Osteoblast (primary cell): ENCODE measurements around the gene STON1. TPM values are rescaled to one million over a fixed set of nuclear protein-coding genes. Genes with fewer than 3 reads are reported as not detected.
A peak's percentile ranks its signal among the peaks of the same experiment; 100 is the strongest.

ENCODE experiments used
- DNase-seq: peaks from one replicate; pipeline ENCODE4 v3.0.0; 2011; ENCODE audit warnings: low spot score, mixed read lengths; ENCODE audit not compliant: insufficient read length; ENCODE audit errors: missing footprints
- H2AFZ ChIP-seq: 2 replicates; pipeline ENCODE4 v1.6.0; 2011; ENCODE audit warnings: mild to moderate bottlenecking, low read length
- H3K27ac ChIP-seq: 2 replicates; pipeline ENCODE4 v1.5.1; 2011; ENCODE audit warnings: mild to moderate bottlenecking, low read depth, low read length, moderate library complexity
- H3K27me3 ChIP-seq: 2 replicates; pipeline ENCODE4 v1.6.0; 2012; ENCODE audit warnings: mild to moderate bottlenecking, control low read depth, inconsistent platforms, low read length, moderate library complexity; ENCODE audit not compliant: insufficient read depth
- H3K36me3 ChIP-seq: 2 replicates; pipeline ENCODE4 v1.5.1; 2011; ENCODE audit warnings: mild to moderate bottlenecking, low read length, control low read depth, moderate library complexity; ENCODE audit not compliant: insufficient read depth
- H3K4me1 ChIP-seq: 2 replicates; pipeline ENCODE4 v1.5.1; 2011; ENCODE audit warnings: mild to moderate bottlenecking, low read length, control low read depth, moderate library complexity; ENCODE audit not compliant: insufficient read depth
- H3K4me2 ChIP-seq: 2 replicates; pipeline ENCODE4 v1.6.0; 2011; ENCODE audit warnings: mild to moderate bottlenecking, low read length; ENCODE audit not compliant: insufficient read depth
- H3K4me3 ChIP-seq: fragments of 200-600 bp; sonication (generic); 3 replicates; pipeline ENCODE4 v1.5.1; 2012; ENCODE audit warnings: mild to moderate bottlenecking, low read length, inconsistent platforms; ENCODE audit not compliant: insufficient read depth
- H3K79me2 ChIP-seq: 2 replicates; pipeline ENCODE4 v1.6.0; 2012; ENCODE audit warnings: mild to moderate bottlenecking, low read length, control low read depth, inconsistent platforms; ENCODE audit not compliant: insufficient read depth
- H3K9me3 ChIP-seq: 2 replicates; pipeline ENCODE4 v1.5.1; 2011; ENCODE audit warnings: low read depth, low read length, control low read depth
- H4K20me1 ChIP-seq: 2 replicates; pipeline ENCODE4 v1.6.0; 2012; ENCODE audit warnings: mild to moderate bottlenecking, low read length, control low read depth; ENCODE audit not compliant: insufficient read depth
- total RNA-seq: library from RNA; depleted of rRNA; stranded (reverse); fragments of >200 nt; gene quantifications from 2 replicates; pipeline ENCODE4 v1.2.3, GENCODE V29; 2012
- TF ChIP-seq, protein P1 (sequence below): IDR thresholded peaks from 2 replicates; pipeline ENCODE4 v1.5.1; 2011; ENCODE audit warnings: mild to moderate bottlenecking, low read depth, low read length, moderate library complexity; ENCODE audit errors: extremely low read depth

Gene STON1
- total RNA-seq, 1 donor: 15.9 TPM

DNA sequence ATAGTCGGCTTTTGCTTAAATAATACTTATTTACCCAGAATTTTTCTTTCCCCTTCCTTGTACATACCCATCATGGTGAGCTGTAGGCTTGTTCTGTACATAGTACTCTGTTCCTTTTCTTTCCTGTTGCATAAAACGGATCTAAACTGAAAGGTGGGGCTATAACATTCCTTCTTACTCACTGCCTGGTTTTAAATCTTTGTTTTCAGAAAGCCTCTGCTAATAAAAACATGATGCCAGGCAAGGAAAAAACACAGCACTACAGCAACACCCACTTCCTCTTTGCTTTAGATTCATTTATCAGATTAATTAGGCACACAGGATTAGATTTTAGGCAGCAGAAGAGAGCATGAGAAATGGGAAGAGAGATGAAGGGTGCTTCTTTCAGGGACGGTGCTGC is 19.6 kb upstream of the STON1 start:
- no peaks in the 10 kb centered on the region for H3K9me3 ChIP-seq
- H3K36me3 ChIP-seq: peaks cover 7% of the 10 kb centered on the region
- peak overlapping the region; percentile 76 for H3K27ac ChIP-seq
- peak overlapping the region; percentile 35 for H3K4me2 ChIP-seq
- TF ChIP-seq, protein P1, sequence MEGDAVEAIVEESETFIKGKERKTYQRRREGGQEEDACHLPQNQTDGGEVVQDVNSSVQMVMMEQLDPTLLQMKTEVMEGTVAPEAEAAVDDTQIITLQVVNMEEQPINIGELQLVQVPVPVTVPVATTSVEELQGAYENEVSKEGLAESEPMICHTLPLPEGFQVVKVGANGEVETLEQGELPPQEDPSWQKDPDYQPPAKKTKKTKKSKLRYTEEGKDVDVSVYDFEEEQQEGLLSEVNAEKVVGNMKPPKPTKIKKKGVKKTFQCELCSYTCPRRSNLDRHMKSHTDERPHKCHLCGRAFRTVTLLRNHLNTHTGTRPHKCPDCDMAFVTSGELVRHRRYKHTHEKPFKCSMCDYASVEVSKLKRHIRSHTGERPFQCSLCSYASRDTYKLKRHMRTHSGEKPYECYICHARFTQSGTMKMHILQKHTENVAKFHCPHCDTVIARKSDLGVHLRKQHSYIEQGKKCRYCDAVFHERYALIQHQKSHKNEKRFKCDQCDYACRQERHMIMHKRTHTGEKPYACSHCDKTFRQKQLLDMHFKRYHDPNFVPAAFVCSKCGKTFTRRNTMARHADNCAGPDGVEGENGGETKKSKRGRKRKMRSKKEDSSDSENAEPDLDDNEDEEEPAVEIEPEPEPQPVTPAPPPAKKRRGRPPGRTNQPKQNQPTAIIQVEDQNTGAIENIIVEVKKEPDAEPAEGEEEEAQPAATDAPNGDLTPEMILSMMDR: no peak
- H3K4me1 ChIP-seq: peaks cover 28% of the 10 kb centered on the region
- peak overlapping the region; percentile 11 for H2AFZ ChIP-seq
- DNase-seq: peak; percentile 88
- H3K27me3 ChIP-seq: no peaks in the 10 kb centered on the region
- no peak overlapping the region for H3K4me3 ChIP-seq
- H3K79me2 ChIP-seq: no peaks in the 10 kb centered on the region
- H4K20me1 ChIP-seq: no peaks in the 10 kb centered on the region

- TF ChIP-seq, protein P1: no peak
- Histone ChIP-seq H3K27ac (no peak overlapping the region), H3K27me3 (no peaks in the 10 kb centered on the region), H3K36me3 (peaks cover 8% of the 10 kb centered on the region), H3K9me3 (no peaks in the 10 kb centered on the region), H2AFZ (no peak overlapping the region), H3K4me2 (no peak overlapping the region), H3K4me3 (no peak overlapping the region), H3K4me1 (peaks cover 28% of the 10 kb centered on the region), H4K20me1 (no peaks in the 10 kb centered on the region), H3K79me2 (no peaks in the 10 kb centered on the region)
- DNase-seq: no peak
These were observed 18.0 kb upstream of the STON1 start for GRCh38 chr2:48511849-48512470.

GRCh38 chr2:48512571-48512970 is 17.4 kb upstream of the STON1 start:
- TF ChIP-seq, protein P1: no peak
- no peak overlapping the region for H2AFZ ChIP-seq
- H3K4me2 ChIP-seq: no peak overlapping the region
- peaks cover 8% of the 10 kb centered on the region for H3K36me3 ChIP-seq
- H3K9me3 ChIP-seq: no peaks in the 10 kb centered on the region
- no peak overlapping the region for H3K27ac ChIP-seq
- peaks cover 28% of the 10 kb centered on the region for H3K4me1 ChIP-seq
- DNase-seq: no peak
- no peaks in the 10 kb centered on the region for H4K20me1 ChIP-seq
- H3K4me3 ChIP-seq: no peak overlapping the region
- H3K79me2 ChIP-seq: no peaks in the 10 kb centered on the region
- no peaks in the 10 kb centered on the region for H3K27me3 ChIP-seq

DNA sequence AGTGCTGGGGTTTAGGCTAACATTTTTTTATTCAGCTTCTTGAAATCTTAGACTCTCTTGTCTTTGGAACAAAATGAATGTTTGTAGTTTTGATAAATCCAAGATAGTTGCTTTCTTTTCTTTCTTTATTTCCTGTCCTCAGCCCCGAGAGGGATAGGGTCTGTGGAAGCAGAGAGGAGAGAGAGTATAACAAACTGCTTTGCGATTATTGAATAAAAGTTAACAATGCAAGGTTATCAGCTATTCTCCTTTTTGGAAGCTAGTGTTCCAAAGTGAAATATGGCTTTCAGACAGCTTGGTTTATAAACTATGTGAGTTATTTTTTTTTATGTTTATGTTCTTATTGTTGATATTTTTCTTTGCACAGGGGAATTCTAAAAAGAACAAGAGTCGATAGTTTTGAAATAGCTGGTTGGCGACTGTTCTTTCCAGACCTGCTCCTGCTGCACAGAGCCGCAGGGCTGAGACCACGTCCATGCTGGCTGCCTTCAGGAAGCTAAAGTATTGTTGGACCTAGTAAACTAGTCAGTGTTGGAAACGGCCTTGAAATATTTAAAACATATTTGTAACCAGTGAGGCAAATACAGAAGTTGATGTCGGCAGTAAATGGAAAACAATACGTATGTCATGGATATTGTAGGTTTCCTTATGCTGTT is 15.5 kb upstream of the STON1 start:
- Histone ChIP-seq H3K4me2 (no peak overlapping the region), H4K20me1 (no peaks in the 10 kb centered on the region), H3K9me3 (no peaks in the 10 kb centered on the region), H2AFZ (no peak overlapping the region), H3K36me3 (peaks cover 15% of the 10 kb centered on the region), H3K79me2 (no peaks in the 10 kb centered on the region), H3K4me1 (peaks cover 13% of the 10 kb centered on the region), H3K27ac (no peak overlapping the region), H3K4me3 (no peak overlapping the region), H3K27me3 (no peaks in the 10 kb centered on the region)
- no peak for DNase-seq
- TF ChIP-seq, protein P1: no peak
